AG09309 (cell line): ENCODE results near the gene DAND5.

Experiments
- DNase-seq: peaks from one replicate; pipeline ENCODE4 v3.0.0-alpha.2; 2010; ENCODE audit warnings: low read depth
- H3K4me3 ChIP-seq: 2 replicates; pipeline ENCODE4 v1.5.1; 2011; ENCODE audit warnings: mild to moderate bottlenecking, low read depth, low read length, moderate library complexity; ENCODE audit not compliant: control insufficient read depth
- TF ChIP-seq, protein P1 (sequence below): IDR thresholded peaks from 2 replicates; pipeline ENCODE4 v1.5.1; 2011; ENCODE audit warnings: mild to moderate bottlenecking, low read depth, low read length, inconsistent platforms; ENCODE audit not compliant: insufficient read depth, control insufficient read depth; ENCODE audit errors: missing control alignments

The DAND5 gene

GRCh38 chr19:13005861-13006370 lies 36.5 kb downstream of the DAND5 start:
- no peak overlapping the region for H3K4me3 ChIP-seq
- DNase-seq = no peak

DNA sequence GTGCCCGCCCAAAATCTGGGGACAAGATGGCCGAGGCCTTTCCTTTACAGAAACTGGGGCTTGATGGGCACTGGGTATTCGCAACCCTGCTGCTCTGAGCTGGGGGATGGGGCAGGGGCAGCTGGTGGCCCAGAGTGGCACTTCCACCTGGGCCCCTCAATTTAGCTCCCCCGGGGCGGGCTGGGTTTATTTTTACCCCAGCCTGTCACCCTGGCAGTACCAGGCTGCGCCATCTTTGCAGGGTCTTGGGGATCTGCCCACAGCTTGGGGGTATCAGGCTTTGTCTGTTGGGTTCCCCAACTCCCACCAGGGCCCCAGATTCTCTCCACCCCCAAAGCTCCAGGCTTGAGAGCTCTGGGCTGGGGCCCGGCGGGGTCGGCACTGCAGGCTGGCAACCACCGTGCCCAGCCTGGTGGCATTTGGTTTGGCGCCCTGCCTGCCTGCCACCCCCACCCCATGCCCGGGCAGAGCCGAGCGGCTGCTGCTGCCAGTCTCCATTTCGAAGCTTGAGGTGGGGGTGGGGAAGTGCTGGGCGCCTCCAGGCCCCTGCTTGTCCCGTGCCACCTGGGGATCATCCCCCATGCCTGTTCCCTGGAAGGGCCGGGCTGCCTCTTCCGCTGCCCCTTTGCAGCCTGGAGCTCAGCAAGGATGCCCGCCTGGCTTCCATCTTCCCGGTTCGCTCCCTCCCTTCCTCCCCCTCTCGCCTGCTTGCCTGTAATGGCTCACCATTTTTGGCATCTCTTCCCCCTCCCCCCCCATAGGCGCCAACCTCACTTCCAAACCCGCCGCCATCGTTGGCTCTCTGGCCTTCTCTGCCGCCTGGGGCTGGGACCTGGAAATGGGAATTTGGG lies 37.3 kb downstream of the DAND5 start:
- TF ChIP-seq, protein P1, sequence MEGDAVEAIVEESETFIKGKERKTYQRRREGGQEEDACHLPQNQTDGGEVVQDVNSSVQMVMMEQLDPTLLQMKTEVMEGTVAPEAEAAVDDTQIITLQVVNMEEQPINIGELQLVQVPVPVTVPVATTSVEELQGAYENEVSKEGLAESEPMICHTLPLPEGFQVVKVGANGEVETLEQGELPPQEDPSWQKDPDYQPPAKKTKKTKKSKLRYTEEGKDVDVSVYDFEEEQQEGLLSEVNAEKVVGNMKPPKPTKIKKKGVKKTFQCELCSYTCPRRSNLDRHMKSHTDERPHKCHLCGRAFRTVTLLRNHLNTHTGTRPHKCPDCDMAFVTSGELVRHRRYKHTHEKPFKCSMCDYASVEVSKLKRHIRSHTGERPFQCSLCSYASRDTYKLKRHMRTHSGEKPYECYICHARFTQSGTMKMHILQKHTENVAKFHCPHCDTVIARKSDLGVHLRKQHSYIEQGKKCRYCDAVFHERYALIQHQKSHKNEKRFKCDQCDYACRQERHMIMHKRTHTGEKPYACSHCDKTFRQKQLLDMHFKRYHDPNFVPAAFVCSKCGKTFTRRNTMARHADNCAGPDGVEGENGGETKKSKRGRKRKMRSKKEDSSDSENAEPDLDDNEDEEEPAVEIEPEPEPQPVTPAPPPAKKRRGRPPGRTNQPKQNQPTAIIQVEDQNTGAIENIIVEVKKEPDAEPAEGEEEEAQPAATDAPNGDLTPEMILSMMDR = no peak
- no peak for DNase-seq

More at GRCh38 chr19:13005861-13006370, 36.5 kb downstream of the DAND5 start:
- TF ChIP-seq, protein P1 = no peak

DNA sequence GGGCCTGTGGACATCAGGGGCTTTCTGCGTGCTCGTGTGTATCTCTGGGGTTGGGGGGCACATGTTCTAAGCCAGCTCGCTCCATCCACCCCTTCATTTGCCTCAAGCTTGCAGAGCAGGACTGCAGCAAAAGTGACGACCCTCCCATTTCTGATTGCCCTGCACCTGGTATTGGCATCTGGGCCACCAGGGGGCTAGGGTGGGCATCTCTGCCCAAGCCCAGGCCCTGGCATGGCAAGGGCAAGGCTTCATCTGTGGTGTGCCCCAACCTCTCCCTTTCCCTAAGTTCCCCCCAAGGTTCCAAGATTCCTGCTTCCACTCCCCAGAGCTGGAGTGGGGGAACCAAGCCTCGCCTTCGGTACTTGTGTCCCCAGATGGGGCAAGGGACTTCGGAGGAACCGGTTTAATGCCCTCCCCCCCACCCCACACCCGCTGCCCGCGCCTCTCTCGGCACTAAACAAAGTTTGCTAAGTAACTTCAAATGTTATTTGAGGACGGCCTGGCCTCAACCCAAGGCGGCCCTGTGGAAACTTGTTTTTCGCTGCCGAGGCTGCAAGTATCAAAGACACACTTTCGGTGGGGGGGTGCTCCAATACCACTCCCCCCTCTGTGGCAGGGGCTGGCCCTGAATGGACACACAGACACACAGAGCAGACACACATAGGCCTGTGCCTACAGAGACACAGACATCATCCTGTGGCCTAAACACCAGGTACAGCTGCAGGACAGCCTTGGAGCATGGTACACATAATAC lies 38.1 kb downstream of the DAND5 start:
- no peak overlapping the region for H3K4me3 ChIP-seq
- DNase-seq = no peak
- TF ChIP-seq, protein P1 = no peak

More for the DNA sequence above, 37.3 kb downstream of the DAND5 start:
- H3K4me3 ChIP-seq = no peak overlapping the region

DNA sequence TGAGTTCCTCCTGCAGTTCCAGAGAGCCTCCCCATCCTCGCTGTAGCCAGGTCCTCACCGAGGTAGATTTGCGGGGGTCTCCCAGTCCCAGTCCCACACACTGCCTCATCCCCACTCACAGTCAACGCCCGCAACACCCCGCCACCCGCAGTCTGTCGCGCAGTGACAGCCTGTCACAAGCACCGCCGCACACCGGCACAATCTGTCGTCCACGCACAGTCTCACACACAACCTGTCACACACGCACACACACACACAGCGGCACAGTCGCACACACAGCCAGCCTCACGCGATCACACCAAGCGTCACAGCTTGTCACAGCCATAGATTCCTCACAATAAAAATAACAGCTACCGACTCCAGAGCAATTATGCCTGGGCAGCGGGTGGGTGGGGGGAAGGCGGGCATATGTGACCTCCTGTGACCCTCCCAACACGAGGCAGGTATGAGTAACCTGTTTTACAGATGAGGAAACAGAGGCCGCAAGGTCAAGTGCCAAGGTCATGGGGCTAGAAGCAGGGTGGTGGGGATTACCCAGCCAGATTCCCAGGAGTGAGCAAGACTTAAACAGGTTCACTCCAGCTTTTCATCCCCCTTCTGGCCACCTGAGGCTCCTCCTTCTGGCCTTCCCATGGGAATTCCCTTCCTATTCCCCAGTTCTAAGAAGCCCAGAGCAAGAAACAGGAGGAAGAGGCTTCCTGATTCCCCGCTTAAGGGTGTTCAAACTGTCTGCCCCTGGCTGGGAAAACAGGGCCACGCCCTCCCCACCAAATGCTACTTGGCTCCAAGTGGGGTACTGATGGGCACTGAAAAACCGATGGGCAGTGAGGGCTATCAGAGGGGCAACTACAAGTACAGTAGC lies 39.8 kb downstream of the DAND5 start:
- no peak overlapping the region for H3K4me3 ChIP-seq
- TF ChIP-seq, protein P1 = no peak
- no peak for DNase-seq

GRCh38 chr19:13010038-13010991 lies 40.9 kb downstream of the DAND5 start:
- H3K4me3 ChIP-seq = no peak overlapping the region
- TF ChIP-seq, protein P1 = no peak

More at GRCh38 chr19:13010038-13010991, 40.9 kb downstream of the DAND5 start:
- no peak for DNase-seq
